GM23338 (cell line): ENCODE measurements around the gene DCHS1.

Experiments
- CTCF ChIP-seq, 2 experiments: fragments of 200-600 bp in 1 of 2; sonication (generic) in 1 of 2; conservative IDR thresholded peaks; 2 replicates each; pipeline versions ENCODE4 v1.5.1 to v1.6.1; 2016 to 2017; ENCODE audit warnings: antibody characterized with exemption in 2 of 2, low read depth in 2 of 2, mild to moderate bottlenecking in 2 of 2, moderate library complexity in 1 of 2
- EZH2 ChIP-seq: fragments of 200-600 bp; sonication (generic); IDR thresholded peaks from one replicate; pipeline ENCODE4 v1.8.0; 2017; ENCODE audit warnings: antibody characterized with exemption, mild to moderate bottlenecking, low read depth; ENCODE audit not compliant: unreplicated experiment

GRCh38 chr11:6653656-6654055 is 2.0 kb downstream of the DCHS1 start:
- no peak for TF ChIP-seq CTCF (conservative IDR thresholded peaks at IDR 0.05; ENCODE audit: low read depth in 2 of 2)
- no peak for TF ChIP-seq EZH2
